NCI-H82 (cell line): ENCODE measurements around the gene TCF15.

Source experiments
- DNase-seq: peaks from one replicate; lab custom pipeline; 2025; lab: John Stamatoyannopoulos, UW

The TCF15 gene

DNA sequence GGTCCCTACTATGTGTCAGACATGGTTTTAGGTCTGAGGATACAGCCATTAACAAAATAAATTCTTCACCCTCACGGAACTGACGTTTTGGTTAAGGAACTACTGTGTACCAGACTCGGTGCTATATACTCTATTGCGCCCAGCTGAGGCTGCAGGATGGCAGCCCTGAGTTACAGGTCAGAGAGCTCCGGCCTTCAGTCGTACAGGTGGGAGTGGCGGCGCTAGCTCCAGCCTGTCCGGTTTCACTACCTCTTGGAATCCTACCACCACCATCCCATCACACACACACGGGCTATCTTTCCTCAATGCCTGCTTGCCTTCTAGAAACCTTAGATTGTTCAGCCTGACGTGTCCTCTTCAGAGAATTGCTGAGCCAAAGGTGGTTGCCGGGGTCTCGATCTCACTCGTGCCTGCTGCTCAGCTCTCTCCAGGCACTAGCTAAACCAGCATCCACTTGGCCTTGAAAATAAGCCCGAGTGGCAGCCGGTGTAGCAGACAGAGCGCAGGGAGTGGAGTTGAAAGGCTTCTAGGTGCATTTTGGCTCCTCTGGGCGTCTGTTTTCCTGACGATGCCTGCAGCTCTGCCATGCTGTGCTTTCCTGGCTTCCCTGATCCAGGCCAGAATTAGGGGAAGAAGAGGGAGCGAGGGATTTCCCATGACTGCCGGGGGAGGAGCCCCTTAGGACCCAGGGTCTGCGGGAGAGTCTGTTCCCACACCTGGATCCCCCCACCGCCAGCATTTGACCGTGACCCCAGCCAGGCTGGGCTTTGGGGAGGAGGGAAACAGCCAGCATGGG is 1.1 kb upstream of the TCF15 start:
- no peak for DNase-seq

DNA sequence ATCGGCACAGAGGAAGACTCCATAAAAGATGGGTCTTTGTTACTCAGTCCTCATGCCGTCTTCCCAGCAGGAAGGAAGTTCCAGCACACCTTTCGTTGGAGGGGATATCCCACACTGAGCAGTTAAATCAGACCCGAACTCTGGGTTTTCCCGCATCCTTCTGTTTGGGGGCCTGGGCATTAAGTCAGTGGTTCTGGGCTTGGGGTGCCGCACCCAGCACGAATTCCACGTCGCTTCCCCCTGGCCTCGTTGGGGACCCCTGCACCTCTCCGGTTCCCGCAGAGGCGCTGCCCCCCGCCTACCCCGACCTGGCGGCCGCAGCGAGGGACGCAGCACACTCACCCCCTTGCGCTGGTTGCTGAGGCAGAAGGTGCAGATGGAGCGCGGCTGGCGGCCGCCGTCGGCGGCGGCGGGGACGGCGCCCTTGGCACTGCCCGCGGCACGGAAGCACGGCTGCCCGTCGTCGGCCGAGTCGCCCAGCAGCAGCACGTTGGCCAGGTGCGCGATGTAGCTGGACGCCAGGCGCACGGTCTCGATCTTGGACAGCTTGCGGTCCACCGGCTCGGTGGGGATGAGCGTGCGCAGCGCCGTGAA is 641 bp downstream of the TCF15 start:
- DNase-seq = peak; percentile 55

DNA sequence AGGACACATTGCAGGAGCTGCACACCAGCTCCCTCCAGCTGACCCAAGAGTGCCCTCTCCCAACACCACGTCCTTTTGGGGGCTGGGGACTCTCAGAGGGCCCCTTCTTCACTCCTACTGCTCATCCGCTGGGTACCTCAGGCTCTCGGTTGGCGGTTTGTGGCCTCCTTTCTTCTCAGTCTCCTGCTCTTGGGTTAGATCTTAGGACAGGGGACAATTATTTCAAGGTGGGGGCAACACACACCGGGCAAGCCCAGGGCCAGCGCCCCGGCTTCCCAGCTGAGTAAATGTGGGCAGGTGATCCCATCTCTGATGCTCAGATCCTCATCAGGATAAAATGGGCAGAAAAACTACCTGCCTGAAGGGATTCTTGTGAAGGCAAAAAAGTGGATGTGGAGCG is 1.1 kb downstream of the TCF15 start:
- no peak for DNase-seq

DNA sequence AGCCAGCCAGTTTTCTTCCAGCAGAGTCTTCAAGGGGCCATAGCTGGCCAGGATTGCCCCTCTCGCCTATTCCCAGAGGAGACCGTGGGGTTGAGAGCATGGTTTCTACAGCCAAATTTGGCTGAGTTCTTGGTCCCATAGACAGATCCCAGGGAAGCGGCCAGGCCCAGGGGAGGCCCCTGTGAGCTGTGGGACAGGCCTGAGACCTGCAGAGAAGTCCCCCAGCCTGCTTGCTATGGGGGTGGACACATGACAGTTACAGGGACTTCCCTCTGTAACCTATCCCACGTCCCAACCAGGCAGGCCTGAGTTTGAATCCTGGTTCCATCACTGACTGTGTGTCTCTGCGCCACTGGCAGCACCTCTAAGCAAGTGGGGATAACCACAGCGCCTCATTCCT is 2.6 kb downstream of the TCF15 start:
- no peak for DNase-seq

DNA sequence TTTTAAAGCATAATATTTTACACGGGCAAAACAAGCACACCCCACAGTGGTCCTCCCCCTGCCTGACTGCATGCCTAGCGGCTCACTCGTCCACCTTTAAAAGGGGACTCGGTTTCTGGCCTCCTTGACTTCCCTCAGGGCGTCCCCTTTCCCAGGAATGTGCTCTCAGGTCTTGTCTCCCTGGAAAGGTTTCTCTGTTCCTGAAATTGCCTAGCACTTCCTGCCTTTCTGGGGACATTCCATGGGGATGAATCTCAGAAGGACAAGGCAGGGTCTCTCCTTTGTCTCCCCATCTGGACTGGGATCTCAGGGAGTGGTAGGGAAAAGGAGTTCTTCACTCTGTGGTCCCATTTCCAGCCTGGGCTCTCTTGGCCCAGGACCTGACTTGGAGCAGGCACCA is 4.9 kb downstream of the TCF15 start:
- no peak for DNase-seq

DNA sequence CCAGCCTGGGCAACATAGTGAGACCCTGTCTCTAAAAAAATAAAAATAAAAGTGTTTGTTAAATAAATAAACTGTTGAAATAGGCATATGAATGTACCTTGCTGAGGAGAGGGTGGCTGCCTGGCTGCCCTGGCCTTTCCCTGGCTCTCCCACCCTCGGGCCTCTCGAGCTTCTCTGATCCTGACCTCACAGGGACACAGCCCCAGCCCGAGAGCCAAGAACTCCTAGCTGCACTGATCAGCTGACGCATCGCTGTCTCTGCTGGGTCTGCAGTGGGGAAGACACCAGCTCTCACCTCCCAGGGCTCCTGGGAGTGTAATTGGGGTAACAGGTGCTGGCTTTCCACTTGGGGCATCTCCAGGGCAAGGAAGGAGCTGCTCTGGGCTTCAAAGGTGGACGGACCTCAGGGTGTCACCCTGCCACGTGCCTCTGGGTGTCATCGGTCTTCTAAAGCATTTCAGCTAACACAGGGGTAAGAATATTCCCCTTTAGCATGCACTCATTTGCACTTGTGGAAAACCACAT is 6.9 kb downstream of the TCF15 start:
- peak; percentile 17 for DNase-seq

DNA sequence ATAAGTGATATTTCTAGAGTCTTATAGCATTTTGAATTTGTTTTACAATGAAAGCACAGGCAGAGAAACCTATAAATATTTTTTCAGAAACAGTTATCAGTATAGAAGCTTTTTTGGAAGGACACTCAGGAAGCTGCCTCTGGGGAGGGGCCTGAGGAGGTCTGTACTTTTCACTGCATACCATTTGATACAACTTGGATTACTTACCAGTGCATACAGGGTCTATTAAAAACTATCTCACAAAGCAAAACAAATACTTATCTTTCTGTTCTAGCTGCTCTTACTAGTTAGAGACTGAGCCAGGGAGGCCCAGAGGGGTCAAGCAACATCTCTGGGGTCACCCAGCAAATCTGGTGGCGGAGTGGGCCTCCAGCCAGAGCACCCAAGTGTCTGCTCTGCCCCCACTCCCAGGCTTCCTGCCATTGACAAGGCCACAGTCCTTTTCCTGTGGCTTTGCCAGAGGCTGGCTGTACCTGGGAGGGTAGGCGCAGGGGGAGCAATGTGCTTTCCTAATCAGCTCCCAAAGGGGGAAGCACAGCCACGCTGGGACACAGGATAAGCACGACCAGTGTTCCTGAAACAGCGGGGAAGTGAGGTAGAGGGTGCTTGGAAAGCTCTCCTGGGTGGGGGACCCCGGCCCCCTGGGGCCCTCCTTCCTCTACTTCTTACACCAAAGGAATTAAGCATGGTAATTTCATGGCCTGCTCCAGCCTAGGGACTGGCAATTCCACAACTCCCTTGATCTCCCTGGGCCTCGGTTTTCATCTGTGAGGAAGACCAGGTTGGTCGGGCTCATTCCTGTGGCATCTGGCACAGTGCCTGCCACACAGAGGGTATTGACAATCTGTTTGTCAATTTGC is 7.8 kb downstream of the TCF15 start:
- DNase-seq = no peak

DNA sequence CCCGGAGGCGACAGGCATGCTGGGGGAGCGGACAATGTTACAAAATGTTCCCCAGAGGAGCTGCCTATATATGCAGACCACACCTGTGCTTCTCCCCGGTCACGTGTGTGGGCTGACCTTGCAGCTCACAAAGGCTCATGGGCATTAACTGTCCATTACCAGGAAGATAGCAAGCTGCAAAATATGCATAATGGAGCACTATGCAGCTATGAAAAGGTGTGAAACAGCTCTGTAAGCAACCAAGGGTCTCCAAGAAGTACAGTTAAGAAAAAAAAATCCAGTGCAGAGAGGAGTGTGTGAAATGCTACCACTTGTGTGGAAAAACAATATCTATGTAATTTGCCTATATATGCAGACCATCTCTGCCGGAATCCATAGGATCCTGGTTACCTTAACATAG is 9.4 kb downstream of the TCF15 start:
- DNase-seq = no peak

DNA sequence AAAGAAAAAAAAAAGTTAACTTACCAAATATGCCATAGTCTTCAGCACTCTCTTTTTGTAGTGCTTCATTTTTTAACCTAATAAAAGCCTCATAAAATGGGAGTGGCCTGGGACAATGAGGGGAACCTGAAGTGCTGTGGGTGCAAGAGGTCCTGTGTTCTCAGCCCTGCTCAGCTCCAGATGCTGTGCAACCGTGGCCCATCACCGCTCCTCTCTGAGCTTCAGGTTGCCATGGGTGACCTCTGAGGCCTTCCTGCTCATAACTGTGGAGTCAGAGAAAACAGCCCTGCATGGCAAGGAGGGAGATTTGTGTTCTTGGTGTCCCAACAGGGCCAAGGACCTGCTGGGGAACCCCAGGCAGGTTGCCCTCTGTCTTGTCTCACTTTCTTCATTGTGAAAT is 10.0 kb downstream of the TCF15 start:
- no peak for DNase-seq

DNA sequence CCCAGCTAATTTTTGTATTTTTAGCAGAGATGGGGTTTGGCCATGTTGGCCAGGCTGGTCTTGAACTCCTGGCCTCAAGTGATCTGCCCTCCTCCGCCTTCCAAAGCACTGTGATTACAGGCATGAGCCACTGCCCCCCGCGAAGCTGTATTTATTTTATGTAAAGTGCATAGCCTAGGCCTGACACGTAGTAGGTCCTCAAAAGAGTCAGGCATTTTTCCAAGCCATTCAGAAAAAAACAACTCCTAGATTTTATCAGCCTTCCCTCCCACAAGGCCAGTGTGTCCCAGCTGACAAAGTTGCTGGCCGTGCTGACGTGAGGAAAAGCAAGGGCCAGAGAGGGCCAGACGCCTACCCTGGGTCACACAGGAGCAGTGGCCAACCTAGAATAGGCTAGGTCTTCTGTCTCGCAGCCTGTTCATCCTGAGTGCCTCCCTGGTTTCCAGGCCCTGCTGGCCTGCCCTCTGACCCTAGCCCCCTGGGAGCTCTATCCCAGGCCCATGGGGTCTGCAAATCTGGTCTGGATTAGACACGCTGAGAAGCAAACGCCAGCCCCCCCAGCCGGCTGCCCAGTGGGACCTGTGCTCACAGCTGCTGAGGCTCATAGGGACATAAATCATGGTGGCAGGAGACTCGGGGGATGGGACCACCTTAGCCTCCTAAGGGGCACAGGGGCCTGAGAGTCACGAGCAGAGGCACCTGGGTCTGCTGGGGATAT is 11.8 kb downstream of the TCF15 start:
- peak; percentile 41 for DNase-seq

DNA sequence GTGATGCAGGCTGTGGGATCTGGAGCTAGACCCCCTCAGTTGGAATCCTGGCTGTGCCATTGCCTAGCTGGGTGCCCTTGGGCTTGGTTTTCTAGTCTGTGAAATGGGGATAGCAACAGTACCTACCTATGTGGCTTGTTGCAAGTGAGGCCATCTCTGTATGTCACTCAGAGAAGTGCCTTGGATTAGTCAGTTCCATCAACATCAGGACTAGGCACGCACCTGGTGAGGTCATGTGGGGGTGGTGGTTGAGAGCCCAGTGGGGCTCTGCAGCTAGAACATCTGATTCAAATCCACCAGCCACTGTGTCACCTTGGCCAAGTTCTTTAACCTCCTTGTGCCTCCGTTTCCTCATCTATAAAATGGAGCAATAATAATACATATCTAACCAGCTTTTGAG is 12.5 kb downstream of the TCF15 start:
- no peak for DNase-seq

DNA sequence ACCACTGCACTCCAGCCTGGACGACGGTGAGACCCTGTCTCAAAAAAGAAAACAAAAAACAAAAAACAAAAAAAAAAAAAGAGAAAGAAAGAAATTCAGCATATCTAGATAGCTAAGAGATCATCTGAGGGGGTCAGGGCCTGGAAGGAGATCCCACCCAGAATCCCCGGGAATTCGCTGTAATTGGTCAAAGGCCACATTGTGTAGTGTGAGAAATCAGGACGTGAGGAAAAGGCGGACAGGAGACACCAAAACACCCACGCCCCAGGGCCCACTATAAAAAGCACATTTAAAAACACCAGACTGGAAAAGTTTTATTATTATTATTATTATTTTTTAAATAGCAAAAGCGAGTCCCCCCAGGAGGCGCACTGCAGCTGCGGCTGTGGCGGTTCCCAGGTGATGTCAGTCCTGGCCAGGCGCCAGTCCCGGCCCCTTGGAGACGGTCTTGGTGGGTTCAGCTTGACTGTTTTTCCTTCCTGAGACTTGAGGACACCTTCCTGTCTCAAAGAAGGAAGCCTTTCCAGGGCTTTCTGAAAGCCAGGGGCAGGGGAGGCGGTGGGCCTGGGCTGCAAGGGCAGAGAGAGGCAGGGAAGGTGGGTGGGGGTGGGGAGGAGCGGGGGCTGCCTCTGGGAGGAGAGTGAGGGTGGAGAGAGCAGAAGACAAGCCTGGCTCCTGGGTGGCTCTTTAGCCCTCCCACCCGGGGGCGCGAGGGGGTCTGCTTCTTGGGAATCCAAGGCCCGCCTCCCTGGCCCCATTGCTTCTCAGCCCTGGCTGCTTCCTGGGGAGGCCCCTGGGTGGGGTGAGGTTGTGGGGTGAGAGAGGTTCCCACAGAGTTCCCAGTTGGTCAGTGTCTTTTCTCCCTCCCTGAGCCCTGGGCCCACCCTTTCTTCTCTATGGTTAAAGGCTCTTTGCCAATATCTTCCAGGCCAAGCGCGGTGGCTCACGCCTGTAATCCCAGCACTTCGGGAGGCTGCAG is 14.5 kb downstream of the TCF15 start:
- DNase-seq = no peak

DNA sequence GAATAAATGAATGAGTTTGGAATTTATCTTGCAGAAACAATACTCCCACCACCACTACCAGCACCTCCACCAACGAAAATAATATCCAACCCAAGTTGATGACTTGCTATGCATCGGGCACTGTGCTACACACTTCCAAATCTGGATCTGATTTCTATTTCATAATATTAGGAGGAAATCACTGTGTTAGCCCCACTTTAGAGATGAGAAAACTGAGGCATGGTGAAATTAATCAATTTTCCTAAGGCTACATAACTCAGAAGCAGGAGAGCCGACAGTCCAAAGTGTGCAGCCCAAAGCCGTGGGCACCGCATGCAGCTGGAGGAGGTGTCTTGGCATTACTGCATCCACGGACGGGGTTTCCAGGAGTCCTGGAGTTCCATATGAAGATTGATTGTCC is 17.6 kb downstream of the TCF15 start:
- no peak for DNase-seq

DNA sequence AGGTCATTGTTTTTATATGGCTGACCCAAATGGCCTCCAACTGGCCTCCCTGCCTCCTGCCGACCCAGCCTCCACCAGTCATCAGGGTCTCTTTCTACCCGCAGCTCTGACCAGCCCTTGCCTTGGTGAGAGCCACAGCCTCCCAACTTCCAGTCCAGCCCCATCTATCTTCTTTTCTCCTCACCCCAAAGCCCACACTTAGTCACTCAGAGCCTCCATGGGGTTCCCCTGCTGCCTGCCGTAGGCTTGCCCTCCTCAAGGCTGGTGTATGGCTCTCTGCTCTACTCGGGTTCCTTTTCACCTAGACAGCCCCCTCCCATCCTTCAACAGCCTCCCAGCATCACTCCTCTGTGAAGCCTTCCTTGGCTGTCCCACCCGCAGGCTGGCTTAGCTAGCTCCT is 18.2 kb downstream of the TCF15 start:
- no peak for DNase-seq

DNA sequence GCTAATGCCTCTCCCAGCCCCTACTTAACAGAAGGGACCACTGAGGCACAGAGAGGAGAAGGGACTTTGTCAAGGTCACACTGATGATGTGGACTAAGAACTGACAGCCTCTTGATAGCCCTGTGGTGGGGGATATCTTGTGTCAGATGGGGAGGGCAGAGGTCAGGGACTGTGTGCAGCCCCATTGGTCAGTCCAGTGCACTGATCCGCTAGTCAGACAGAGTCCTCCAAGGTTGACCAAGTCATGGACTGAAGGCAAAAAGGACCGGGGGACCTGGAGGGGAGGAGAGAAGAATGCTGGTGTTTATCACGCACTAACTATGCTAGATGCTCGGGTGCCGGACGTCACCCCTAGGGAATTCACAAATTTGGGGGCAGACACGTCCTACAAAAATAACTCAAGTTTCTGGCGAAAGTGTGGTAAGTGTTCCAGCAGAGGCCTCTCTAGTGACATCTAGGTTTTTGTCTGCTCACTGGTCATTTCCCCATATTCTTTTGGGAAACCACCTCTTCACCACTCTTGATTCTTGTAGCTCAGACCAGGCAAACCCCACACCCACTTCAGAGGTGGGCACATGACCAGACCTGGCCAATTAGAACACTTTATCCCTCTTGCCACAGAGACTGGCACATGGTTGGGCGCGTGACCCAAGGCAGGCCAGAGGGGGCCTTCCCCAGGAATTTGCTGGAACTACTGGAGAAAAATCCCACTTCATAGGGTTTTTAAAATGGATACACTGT is 21.0 kb downstream of the TCF15 start:
- peak; percentile 18 for DNase-seq

DNA sequence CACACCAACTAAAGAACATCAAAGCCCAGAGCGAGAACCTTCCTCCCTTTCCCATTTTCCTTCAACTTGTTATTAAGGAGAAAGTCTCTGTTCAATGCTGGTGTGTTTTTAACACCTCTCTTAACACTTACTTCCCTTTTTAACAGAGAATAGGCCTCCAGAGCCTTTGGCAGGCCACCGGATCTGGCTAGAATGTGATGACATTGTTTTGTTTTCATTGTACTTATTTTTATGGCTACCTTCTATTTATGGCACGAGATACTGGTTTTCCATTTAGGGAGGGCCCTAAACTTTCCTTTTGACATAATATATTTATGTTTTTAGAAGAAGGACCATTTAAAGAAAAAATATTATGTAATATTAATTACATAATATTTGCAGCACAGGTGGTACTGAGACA is 21.6 kb downstream of the TCF15 start:
- DNase-seq = no peak

DNA sequence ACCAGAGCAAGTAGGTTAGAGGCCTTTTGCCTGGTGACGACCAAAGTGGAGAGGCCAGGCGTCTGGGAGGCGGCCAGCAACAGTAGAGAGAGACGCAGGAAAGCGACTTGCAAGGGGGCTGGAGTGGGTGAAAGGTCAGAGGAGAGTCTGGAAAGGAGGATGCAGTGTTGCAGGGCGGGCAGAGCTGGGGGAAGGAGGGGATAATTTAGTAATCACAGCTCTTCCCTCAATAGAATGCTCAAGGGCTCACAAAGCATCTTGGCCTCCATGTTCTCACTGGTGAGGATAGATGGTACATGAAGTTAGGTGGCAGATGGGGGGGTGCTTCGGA is 25.2 kb downstream of the TCF15 start:
- DNase-seq = no peak

DNA sequence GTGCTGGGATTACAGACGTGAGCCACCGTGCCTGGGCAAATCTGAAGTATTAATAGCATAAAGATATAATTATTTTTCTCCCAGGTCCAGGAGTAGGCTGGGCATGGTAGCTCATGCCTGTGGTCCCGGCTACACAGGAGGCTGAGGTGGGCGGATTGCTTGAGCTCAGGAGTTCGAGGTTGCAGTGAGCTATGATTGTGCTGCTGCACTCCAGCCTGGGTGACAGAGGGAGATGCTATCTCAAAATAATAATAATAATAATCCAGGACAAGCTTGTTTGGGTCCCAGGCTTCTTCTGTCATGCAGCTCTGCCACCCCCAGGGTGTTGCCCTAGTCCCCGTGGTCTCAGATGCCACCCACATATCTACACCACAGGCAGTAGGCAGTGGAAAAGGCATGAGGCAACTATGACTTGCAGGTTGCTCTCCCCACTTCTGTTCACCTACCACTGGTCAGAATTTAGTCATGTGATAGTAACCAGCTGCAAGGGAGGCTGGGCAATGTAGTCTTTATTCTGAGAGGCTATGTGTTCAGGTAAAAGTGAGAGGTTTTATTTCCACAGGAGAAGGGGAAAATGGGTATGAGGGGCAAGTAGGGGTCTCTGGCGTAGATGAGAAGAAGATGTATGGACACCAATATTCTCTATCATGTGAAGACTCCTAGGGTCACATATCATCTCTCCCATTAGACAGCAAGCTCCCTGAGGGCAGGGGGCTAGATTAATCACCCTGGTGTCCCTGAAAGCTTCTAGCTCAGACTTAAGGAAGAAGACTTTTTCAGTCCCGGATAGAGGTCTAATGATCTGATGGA is 25.7 kb downstream of the TCF15 start:
- DNase-seq = peak; percentile 60

DNA sequence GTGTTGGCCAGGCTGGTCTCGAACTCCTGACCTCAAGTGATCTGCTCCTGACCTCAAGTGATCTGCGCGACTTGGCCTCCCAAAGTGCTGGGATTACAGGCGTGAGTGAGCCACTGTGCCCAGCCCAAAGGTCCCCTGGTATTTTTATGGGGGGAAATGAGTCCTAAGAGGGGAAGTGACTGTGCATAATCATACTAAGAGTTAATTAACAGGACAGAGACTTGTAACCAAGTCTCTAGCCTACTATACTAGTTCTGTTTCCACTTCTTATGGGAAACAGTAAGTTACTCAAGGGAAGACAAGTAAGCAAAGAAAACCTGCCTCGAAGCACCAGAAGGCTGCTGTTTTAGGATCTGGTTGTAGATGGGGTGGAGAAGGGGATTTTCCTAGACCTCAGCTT is 27.9 kb downstream of the TCF15 start:
- no peak for DNase-seq
